HCT116 (cell line): Measurements from ENCODE around the gene SNX10. TPM values are rescaled to one million over a fixed set of nuclear protein-coding genes. Genes with fewer than 3 reads are reported as not detected.

Source experiments
- ATAC-seq: fragments of 200-7000 bp; cut with Tn5 transposase; 2 replicates; pipeline ENCODE4 v1.9.1; 2020; ENCODE audit warnings: mild to moderate bottlenecking, moderate library complexity
- BruUV-seq: library from RNA; stranded (reverse); fragments of 400-500 nt; replicated peaks from 2 replicates; lab custom pipeline; 2021; lab: Mats Ljungman, UMichigan
- CTCF ChIA-PET: fragments of 300-600 bp; sonication (Branson Sonifier 250); formaldehyde crosslinking; loops from one replicate; lab custom pipeline; 2021; ENCODE audit warnings: antibody characterized with exemption; lab: Charles Lee
- POLR2A ChIA-PET: fragments of 300-600, 350-600 bp; sonication (Branson Sonifier 250); formaldehyde crosslinking; loops from one replicate; lab custom pipeline; 2021; ENCODE audit warnings: antibody characterized with exemption; lab: Charles Lee
- RAD21 ChIA-PET, 2 experiments: fragments of 300-600 bp; sonication (Branson Sonifier 250); formaldehyde crosslinking; loops; one replicate each; lab custom pipeline; 2023; ENCODE audit warnings: low total read pairs in 2 of 2; ENCODE audit not compliant: uncharacterized antibody in 2 of 2, unreplicated experiment in 2 of 2, low non-redundant PET in 1 of 2; lab: Charles Lee
- DNase-seq: peaks from one replicate; pipeline ENCODE4 v3.0.0-alpha.2; 2010; ENCODE audit warnings: low read depth, low spot score
- H2AFZ ChIP-seq: fragments of 200-600 bp; shearing (Covaris generic), sonication (generic); 2 replicates; pipeline ENCODE4 v1.6.1; 2017; ENCODE audit warnings: low read depth, mixed run types, mixed read lengths, antibody characterized with exemption, low read length; ENCODE audit not compliant: poor library complexity, severe bottlenecking
- H3K27ac ChIP-seq: 2 replicates; pipeline ENCODE4 v1.5.1; 2012; ENCODE audit warnings: low read depth, low read length
- H3K27me3 ChIP-seq: fragments of 200-600 bp; sonication (generic); 2 replicates; pipeline ENCODE4 v1.6.1; 2016; ENCODE audit warnings: mixed run types, low read length, mixed read lengths; ENCODE audit not compliant: insufficient read depth
- H3K36me3 ChIP-seq, 2 experiments: fragments of 200-500 bp in 1 of 2; fragments of 200-600 bp in 1 of 2; sonication (Bioruptor generic) in 1 of 2; sonication (generic) in 1 of 2; 2 replicates each; pipeline versions ENCODE4 v1.5.1 to v1.6.1; 2014 to 2016; ENCODE audit warnings: low read length in 2 of 2, inconsistent platforms in 1 of 2, mixed read lengths in 1 of 2, mixed run types in 1 of 2; ENCODE audit not compliant: insufficient read depth in 2 of 2, control insufficient read depth in 1 of 2
- H3K4me1 ChIP-seq, 2 experiments: fragments of 200-600 bp in 1 of 2; sonication (generic) in 1 of 2; 2 replicates each; pipeline versions ENCODE4 v1.5.1 to v1.6.1; 2012 to 2017; ENCODE audit warnings: low read length in 2 of 2, inconsistent platforms in 1 of 2, mild to moderate bottlenecking in 1 of 2, mixed read lengths in 1 of 2, mixed run types in 1 of 2, moderate library complexity in 1 of 2; ENCODE audit not compliant: insufficient read depth in 2 of 2, control insufficient read depth in 1 of 2
- H3K4me2 ChIP-seq: fragments of 200-600 bp; sonication (generic); 2 replicates; pipeline ENCODE4 v1.6.1; 2017; ENCODE audit warnings: mixed run types, low read length, mixed read lengths
- H3K4me3 ChIP-seq, 2 experiments: fragments of 200-600 bp in 1 of 2; sonication (generic) in 1 of 2; replicated peaks in 1 of 2; 2 replicates each; pipeline ENCODE4 v1.5.1; 2011 to 2016; ENCODE audit warnings: low read length in 2 of 2, control low read depth in 1 of 2, low read depth in 1 of 2, mild to moderate bottlenecking in 1 of 2, mixed read lengths in 1 of 2, mixed run types in 1 of 2
- H3K79me2 ChIP-seq: fragments of 200-600 bp; sonication (generic); 2 replicates; pipeline ENCODE4 v1.6.1; 2017; ENCODE audit warnings: mild to moderate bottlenecking, mixed run types, low read length, moderate library complexity, mixed read lengths; ENCODE audit not compliant: insufficient read depth
- H3K9ac ChIP-seq: fragments of 200-600 bp; sonication (generic); 2 replicates; pipeline ENCODE4 v1.6.1; 2016; ENCODE audit warnings: low read length, mixed read lengths
- H3K9me2 ChIP-seq: fragments of 200-600 bp; sonication (generic), shearing (Covaris generic); 2 replicates; pipeline ENCODE4 v1.6.1; 2017; ENCODE audit warnings: mixed run types, mild to moderate bottlenecking, moderate library complexity; ENCODE audit not compliant: insufficient read depth
- H3K9me3 ChIP-seq, 2 experiments: fragments of 200-500 bp in 1 of 2; fragments of 200-600 bp in 1 of 2; sonication (Bioruptor generic) in 1 of 2; sonication (generic) in 1 of 2; 2 replicates each; pipeline ENCODE4 v1.6.1; 2014 to 2017; ENCODE audit warnings: low read length in 2 of 2, mixed read lengths in 2 of 2, inconsistent platforms in 1 of 2, low read depth in 1 of 2, mild to moderate bottlenecking in 1 of 2, mixed run types in 1 of 2, moderate library complexity in 1 of 2; ENCODE audit not compliant: control insufficient read depth in 1 of 2, insufficient read depth in 1 of 2
- H4K20me1 ChIP-seq: fragments of 200-600 bp; sonication (generic), shearing (Covaris generic); 2 replicates; pipeline ENCODE4 v1.6.1; 2017; ENCODE audit warnings: mixed run types, mild to moderate bottlenecking, moderate library complexity; ENCODE audit not compliant: insufficient read depth
- CEBPB ChIP-seq: IDR thresholded peaks from 2 replicates; pipeline ENCODE4 v1.6.1; 2012; ENCODE audit warnings: low read depth
- CTCF ChIP-seq, 3 experiments: fragments of 200-600 bp in 1 of 3; sonication (generic) in 1 of 3; IDR thresholded peaks in 2 of 3; conservative IDR thresholded peaks in 1 of 3; 2 replicates each; pipeline ENCODE4 v1.5.1; 2012 to 2017; ENCODE audit warnings: low read depth in 2 of 3, low read length in 2 of 3, antibody characterized with exemption in 1 of 3, borderline replicate concordance in 1 of 3, control low read depth in 1 of 3, mild to moderate bottlenecking in 1 of 3, mixed read lengths in 1 of 3, mixed run types in 1 of 3, moderate library complexity in 1 of 3; ENCODE audit not compliant: insufficient read depth in 1 of 3
- ELF1 ChIP-seq: IDR thresholded peaks from 2 replicates; pipeline ENCODE4 v1.6.1; 2012; ENCODE audit warnings: low read depth, borderline replicate concordance
- EZH2phosphoT487 ChIP-seq: fragments of 200-600 bp; IDR thresholded peaks from 2 replicates; pipeline ENCODE4 v1.6.1; 2018; ENCODE audit warnings: antibody characterized with exemption, borderline replicate concordance
- JUND ChIP-seq: IDR thresholded peaks from 2 replicates; pipeline ENCODE4 v1.6.1; 2012
- POLR2AphosphoS5 ChIP-seq: IDR thresholded peaks from 2 replicates; pipeline ENCODE4 v1.6.1; 2011; ENCODE audit warnings: mild to moderate bottlenecking, low read depth, low read length, moderate library complexity
- REST ChIP-seq: IDR thresholded peaks from 2 replicates; pipeline ENCODE4 v1.6.1; 2012; ENCODE audit warnings: low read depth
- ZFX ChIP-seq: fragments of 450-650 bp; IDR thresholded peaks from 2 replicates; pipeline ENCODE4 v1.6.1; 2017
- intact Hi-C: fragments of 100-400 bp; cut with micrococcal nuclease; formaldehyde crosslinking; loops from 2 replicates; pipeline ENCODE4 v1.10.0; 2022
- total RNA-seq: library from RNA; stranded (reverse); gene quantifications from one replicate; pipeline ENCODE4 v1.2.1, GENCODE V29; 2021; ENCODE audit not compliant: unreplicated experiment

Gene SNX10
- total RNA-seq, 1 experiment from 2014 or later = 26.9 TPM

DNA sequence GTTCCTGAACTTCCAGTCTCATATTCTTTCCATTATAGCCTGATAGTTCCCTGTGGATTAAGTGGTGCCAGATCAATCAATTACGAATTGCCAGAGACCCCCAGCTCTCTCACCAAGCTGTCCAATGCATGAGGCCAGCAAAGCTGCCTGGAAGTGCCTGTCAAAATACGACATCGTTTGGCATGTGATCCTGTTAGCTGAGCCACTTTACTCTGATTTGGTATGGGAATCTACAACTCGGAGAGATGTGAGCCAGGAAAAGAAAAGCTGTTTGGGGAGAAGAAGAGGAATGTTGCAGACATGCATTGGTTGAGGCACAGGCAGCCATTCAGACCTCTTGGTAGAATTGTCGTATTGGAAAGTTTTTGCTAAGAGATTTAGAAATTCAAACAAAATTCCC, 3.9 kb downstream of the SNX10 start (continued):
- no peak for TF ChIP-seq REST
- TF ChIP-seq ELF1 = no peak
- no peak for TF ChIP-seq CEBPB
- no peak for TF ChIP-seq EZH2phosphoT487

DNA sequence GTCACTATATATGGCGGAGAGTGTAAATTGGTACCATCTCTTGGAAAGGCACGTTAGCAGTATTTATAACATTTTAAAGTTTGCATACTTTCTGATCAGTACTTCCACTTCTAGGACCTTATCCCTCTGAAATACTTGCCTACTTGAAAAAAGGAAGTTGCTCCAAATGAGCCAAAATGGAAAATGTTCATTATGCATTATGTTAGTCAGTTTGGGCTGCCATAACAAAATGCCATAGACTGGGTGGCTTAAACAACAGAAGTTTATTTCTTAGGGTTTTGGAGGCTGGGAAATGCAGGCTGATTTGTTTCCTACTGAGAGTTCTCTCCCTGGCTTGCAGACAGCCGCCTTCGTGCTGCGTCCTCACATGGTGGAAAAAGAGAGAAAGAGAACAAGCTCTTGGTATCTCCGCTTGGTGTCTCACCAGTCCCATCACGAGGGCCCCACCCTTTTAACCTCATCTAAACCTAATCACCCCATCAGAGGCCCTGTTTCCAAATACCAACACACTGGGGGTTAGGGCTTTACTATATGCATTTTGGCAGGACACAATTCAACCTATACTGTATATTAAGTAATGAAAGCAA, 6.9 kb downstream of the SNX10 start:
- TF ChIP-seq ZFX (no peak), JUND (no peak), EZH2phosphoT487 (no peak), POLR2AphosphoS5 (no peak), CTCF (IDR thresholded peaks at IDR 0.05 in 2 of 3, conservative IDR thresholded peaks at IDR 0.05 in 1 of 3; ENCODE audit: borderline replicate concordance in 1 of 3, insufficient read depth in 1 of 3, low read depth in 2 of 3, low read length in 2 of 3) (no peak)
- Histone ChIP-seq H3K9me2 (no peaks in the 10 kb centered on the region), H3K4me2 (no peak overlapping the region), H3K9ac (no peak overlapping the region), H3K79me2 (no peaks in the 10 kb centered on the region), H3K27me3 (no peaks in the 10 kb centered on the region), H3K36me3 (no peaks in the 10 kb centered on the region), H2AFZ (no peak overlapping the region), H3K4me1 (no peaks in the 10 kb centered on the region), H3K27ac (no peak overlapping the region), H3K9me3 (no peaks in the 10 kb centered on the region), H4K20me1 (no peaks in the 10 kb centered on the region), H3K4me3 (no peak overlapping the region)
- intact Hi-C loops = no loop called here
- ATAC-seq (no peak), DNase-seq (no peak)
- CTCF ChIA-PET = no interaction called here
- BruUV-seq = no TSS peak
- RAD21 ChIA-PET = no interaction called here
- POLR2A ChIA-PET = no interaction called here
